ENCODE results near the gene ITIH4. TPM values are rescaled to one million over a fixed set of nuclear protein-coding genes. Genes with fewer than 3 reads are reported as not detected.

Gene ITIH4
- total RNA-seq, 2 donors from 2014 or later, result 4.9 to 5.5 TPM

DNA sequence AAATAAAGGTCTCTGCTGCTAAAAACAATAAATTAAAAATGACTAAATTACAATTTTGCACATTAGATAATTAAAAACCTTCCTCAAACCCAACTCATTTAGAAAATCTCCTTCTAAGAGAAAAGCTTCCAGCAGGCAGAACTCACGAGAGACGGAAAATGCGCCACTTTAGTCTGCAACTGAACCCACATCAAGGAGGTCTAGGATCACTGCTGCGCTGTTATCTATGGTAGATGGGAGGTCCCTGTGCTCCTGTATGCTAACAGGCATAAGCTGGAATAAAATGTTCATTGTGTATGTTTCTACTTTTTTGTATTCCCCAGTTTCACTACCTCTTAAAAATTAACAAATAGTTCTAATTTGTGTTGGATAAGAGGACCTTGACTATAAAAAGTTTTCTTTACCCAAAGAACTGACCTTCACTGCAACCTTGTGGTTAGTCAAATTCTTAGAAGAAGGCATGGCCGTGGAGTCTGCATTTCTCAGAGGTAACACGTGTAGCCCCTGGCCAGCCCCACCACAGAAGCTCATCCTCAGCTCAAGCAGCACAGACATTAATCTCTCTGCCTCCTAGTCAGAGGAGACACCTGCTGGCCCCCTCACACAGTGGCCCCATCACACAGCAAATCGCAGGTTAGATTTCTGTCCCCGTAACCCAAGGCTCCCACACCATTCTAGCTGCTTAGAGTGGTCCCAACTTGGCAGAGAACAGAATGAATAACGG lies 44.6 kb upstream of the ITIH4 start:
- H3K9me3 ChIP-seq, result no peaks in the 10 kb centered on the region
- no peaks in the 10 kb centered on the region for H3K4me1 ChIP-seq (replicated peaks)
- 90% methylated on average over 9 of the region's 9 CpGs for WGBS
- no peaks in the 10 kb centered on the region for H3K27me3 ChIP-seq (replicated peaks; ENCODE audit: insufficient read depth)
- DNase-seq (ENCODE audit: low spot score), result no peak
- TF ChIP-seq POLR2AphosphoS5 (IDR thresholded peaks at IDR 0.05) (no peak), POLR2A (IDR thresholded peaks at IDR 0.05) (no peak)
- TF ChIP-seq, protein P1, sequence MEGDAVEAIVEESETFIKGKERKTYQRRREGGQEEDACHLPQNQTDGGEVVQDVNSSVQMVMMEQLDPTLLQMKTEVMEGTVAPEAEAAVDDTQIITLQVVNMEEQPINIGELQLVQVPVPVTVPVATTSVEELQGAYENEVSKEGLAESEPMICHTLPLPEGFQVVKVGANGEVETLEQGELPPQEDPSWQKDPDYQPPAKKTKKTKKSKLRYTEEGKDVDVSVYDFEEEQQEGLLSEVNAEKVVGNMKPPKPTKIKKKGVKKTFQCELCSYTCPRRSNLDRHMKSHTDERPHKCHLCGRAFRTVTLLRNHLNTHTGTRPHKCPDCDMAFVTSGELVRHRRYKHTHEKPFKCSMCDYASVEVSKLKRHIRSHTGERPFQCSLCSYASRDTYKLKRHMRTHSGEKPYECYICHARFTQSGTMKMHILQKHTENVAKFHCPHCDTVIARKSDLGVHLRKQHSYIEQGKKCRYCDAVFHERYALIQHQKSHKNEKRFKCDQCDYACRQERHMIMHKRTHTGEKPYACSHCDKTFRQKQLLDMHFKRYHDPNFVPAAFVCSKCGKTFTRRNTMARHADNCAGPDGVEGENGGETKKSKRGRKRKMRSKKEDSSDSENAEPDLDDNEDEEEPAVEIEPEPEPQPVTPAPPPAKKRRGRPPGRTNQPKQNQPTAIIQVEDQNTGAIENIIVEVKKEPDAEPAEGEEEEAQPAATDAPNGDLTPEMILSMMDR (IDR thresholded peaks at IDR 0.05), result no peak
- no peak overlapping the region for H3K4me3 ChIP-seq
- H3K27ac ChIP-seq, result no peak overlapping the region
- intact Hi-C loops (cut with DNase I), result no loop called here
- H3K36me3 ChIP-seq, result no peaks in the 10 kb centered on the region

DNA sequence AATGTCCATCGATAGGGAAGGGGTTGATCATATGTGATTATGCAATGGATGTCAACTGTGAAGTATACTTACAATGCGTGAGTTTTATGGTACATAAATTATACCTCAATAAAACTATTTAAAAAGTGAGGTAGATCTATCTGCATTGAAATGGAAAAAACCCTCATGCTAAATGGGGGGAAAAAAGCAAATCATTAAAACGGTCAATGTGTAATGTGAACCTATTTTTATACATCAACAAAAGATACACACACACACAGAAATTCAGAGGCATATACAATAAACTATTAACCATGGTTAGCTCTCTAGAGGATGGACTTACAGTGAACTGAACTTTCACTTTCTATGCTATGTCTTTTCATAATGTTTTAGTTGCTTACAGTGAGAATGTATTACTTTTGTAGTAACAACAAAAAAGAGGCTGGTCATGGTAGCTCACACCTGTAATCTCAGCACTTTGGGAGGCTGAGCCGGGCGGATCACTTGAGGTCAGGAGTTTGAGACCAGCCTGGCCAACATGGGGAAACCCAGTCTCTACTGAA lies 43.8 kb upstream of the ITIH4 start:
- no peak for DNase-seq (ENCODE audit: low spot score)
- no peaks in the 10 kb centered on the region for H3K36me3 ChIP-seq
- no peak overlapping the region for H3K4me3 ChIP-seq
- intact Hi-C loops (cut with DNase I), result no loop called here
- WGBS, result 77% methylated on average over 5 of the region's 5 CpGs
- no peak overlapping the region for H3K27ac ChIP-seq
- H3K4me1 ChIP-seq (replicated peaks), result no peaks in the 10 kb centered on the region
- H3K27me3 ChIP-seq (replicated peaks; ENCODE audit: insufficient read depth), result no peaks in the 10 kb centered on the region
- TF ChIP-seq, protein P1 (IDR thresholded peaks at IDR 0.05), result no peak
- no peak for TF ChIP-seq POLR2A (IDR thresholded peaks at IDR 0.05)
- TF ChIP-seq POLR2AphosphoS5 (IDR thresholded peaks at IDR 0.05), result no peak
- no peaks in the 10 kb centered on the region for H3K9me3 ChIP-seq

DNA sequence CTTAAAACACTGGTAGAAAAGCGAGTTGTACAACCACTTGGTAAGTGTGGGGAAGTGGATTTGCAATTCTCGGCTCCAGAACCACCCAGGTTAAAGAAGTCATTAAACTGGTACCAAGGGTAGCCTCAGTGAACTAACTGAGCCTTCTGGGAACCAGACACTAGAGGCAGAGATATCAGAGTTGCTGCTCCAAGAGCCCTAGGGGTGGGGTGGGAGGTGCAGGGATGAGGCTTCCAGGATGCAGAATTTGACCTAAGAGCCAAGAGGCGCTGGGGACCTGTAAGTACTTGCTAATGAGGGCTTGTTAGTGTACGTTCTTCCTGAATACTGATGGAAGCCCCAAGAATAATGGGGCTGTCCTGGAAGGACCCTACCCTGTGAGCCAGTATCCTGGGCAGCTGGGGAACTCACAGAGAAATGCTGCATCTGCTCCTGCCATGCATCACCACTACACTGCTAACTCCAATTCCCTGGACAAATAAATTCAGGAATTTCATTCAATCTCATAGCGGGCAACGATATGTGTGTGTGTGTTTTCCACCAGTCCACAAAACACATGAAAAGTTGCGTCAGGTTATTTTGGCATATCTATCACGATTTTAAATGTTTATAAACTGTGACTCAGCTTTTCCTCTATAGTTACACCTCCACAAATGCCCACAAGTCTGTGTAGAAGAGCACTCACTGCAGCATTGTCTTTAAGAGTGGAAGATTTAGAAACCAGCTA lies 43.1 kb upstream of the ITIH4 start:
- 80% methylated on average over 8 of the region's 8 CpGs for WGBS
- DNase-seq (ENCODE audit: low spot score), result no peak
- Histone ChIP-seq H3K27ac (no peak overlapping the region), H3K36me3 (no peaks in the 10 kb centered on the region), H3K4me1 (replicated peaks) (no peaks in the 10 kb centered on the region), H3K9me3 (no peaks in the 10 kb centered on the region), H3K27me3 (replicated peaks; ENCODE audit: insufficient read depth) (no peaks in the 10 kb centered on the region), H3K4me3 (no peak overlapping the region)
- intact Hi-C loops (cut with DNase I), result no loop called here
- no peak for TF ChIP-seq POLR2AphosphoS5 (IDR thresholded peaks at IDR 0.05)
- no peak for TF ChIP-seq POLR2A (IDR thresholded peaks at IDR 0.05)
- TF ChIP-seq, protein P1 (IDR thresholded peaks at IDR 0.05), result no peak

DNA sequence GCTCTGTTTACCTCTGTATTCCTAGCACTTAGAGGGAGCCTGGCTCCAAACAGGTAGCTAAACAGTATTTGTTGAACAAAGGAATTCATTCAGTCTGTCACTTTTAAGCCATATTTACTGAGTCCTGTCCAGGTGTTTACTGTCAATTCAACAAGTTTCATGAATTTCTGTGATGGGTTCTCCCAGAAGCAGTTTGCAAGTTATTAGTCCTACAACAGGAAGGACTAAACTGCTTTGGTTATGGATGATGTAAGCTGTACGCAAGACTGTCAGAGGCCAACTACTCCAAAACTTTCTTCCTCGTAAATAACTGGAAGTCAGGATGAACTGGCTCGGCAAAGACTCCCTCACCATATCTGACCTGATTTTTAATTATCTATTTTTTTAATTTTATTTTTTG lies 41.8 kb upstream of the ITIH4 start:
- DNase-seq (ENCODE audit: low spot score), result no peak
- no peak overlapping the region for H3K27ac ChIP-seq
- no peaks in the 10 kb centered on the region for H3K4me1 ChIP-seq (replicated peaks)
- WGBS, result 66% methylated on average over 3 of the region's 3 CpGs
- H3K27me3 ChIP-seq (replicated peaks; ENCODE audit: insufficient read depth), result no peaks in the 10 kb centered on the region
- no peaks in the 10 kb centered on the region for H3K36me3 ChIP-seq
- TF ChIP-seq, protein P1 (IDR thresholded peaks at IDR 0.05), result no peak
- no peak for TF ChIP-seq POLR2AphosphoS5 (IDR thresholded peaks at IDR 0.05)
- no peak for TF ChIP-seq POLR2A (IDR thresholded peaks at IDR 0.05)
- intact Hi-C loops (cut with DNase I), result no loop called here
- H3K4me3 ChIP-seq, result no peak overlapping the region
- no peaks in the 10 kb centered on the region for H3K9me3 ChIP-seq
